ENCODE results near the gene RAB27B.

Gene RAB27B

GRCh38 chr18:54871231-54871630 is 43.0 kb downstream of the RAB27B start:
- DNase-seq (ENCODE audit: low spot score), result no peak

GRCh38 chr18:54872681-54873080 is 44.4 kb downstream of the RAB27B start:
- DNase-seq (ENCODE audit: low spot score), result no peak

- no peak for DNase-seq (ENCODE audit: low spot score)
Measured at GRCh38 chr18:54873884-54874255, 45.6 kb downstream of the RAB27B start.

GRCh38 chr18:54875063-54875462 is 46.8 kb downstream of the RAB27B start:
- no peak for DNase-seq (ENCODE audit: low spot score)

GRCh38 chr18:54877076-54877475 is 48.8 kb downstream of the RAB27B start:
- no peak for DNase-seq (ENCODE audit: low spot score)

- DNase-seq (ENCODE audit: low spot score), result no peak
Measured at GRCh38 chr18:54878159-54878622, 49.9 kb downstream of the RAB27B start.

- DNase-seq (ENCODE audit: low spot score), result no peak
Measured at GRCh38 chr18:54878659-54879358, 50.5 kb downstream of the RAB27B start.

- no peak for DNase-seq (ENCODE audit: low spot score)
Measured at GRCh38 chr18:54879691-54880090, 51.4 kb downstream of the RAB27B start.

- peak; percentile 14 for DNase-seq (ENCODE audit: low spot score)
Measured at GRCh38 chr18:54880395-54881105, 52.3 kb downstream of the RAB27B start.

- no peak for DNase-seq (ENCODE audit: low spot score)
Measured at GRCh38 chr18:54881229-54881768, 53.0 kb downstream of the RAB27B start.

GRCh38 chr18:54882318-54882717 is 54.0 kb downstream of the RAB27B start:
- DNase-seq (ENCODE audit: low spot score), result no peak

- DNase-seq (ENCODE audit: low spot score), result no peak
Measured at GRCh38 chr18:54883816-54884604, 55.7 kb downstream of the RAB27B start.

- no peak for DNase-seq (ENCODE audit: low spot score)
Measured at GRCh38 chr18:54888378-54888777, 60.1 kb downstream of the RAB27B start.

GRCh38 chr18:54888933-54889332 is 60.7 kb downstream of the RAB27B start:
- DNase-seq (ENCODE audit: low spot score), result peak; percentile 18

GRCh38 chr18:54899500-54899899 is 71.2 kb downstream of the RAB27B start:
- DNase-seq (ENCODE audit: low spot score), result no peak

- no peak for DNase-seq (ENCODE audit: low spot score)
Measured at GRCh38 chr18:54900290-54900689, 72.0 kb downstream of the RAB27B start.

GRCh38 chr18:54904581-54904980 is 76.3 kb downstream of the RAB27B start:
- DNase-seq (ENCODE audit: low spot score), result no peak

- DNase-seq (ENCODE audit: low spot score), result no peak
Measured at GRCh38 chr18:54905629-54906028, 77.4 kb downstream of the RAB27B start.

- DNase-seq (ENCODE audit: low spot score), result no peak
Measured at GRCh38 chr18:54906331-54907185, 78.3 kb downstream of the RAB27B start.

- no peak for DNase-seq (ENCODE audit: low spot score)
Measured at GRCh38 chr18:54909538-54909937, 81.3 kb downstream of the RAB27B start.

GRCh38 chr18:54910161-54910919 is 82.1 kb downstream of the RAB27B start:
- DNase-seq (ENCODE audit: low spot score), result no peak

Data from AG08396 (cell line).